ENCODE data around the gene PDE3A.

DNA sequence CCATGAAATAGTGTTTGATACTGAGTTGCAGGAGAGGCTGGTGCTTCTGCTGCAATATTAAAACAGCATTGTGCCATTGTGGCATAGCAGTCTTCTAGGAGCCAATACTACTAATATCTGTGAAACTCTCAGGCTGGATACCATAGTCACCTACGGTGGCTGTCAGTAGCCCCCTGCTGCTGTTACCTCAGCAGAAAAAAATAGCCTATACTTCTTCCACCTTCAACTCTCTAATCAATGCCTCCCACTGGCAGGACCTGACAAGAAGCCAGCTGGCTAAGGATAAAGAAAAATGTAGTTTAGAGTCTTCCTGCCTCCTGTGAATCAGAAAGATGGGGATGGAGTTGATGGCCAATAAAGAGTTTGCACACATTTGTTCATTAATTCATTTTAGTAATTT lies 91.6 kb downstream of the PDE3A start:
- TF ChIP-seq RAD21 (IDR thresholded peaks at IDR 0.05; ENCODE audit: low read depth) = no peak
- no peak for TF ChIP-seq EZH2phosphoT487 (IDR thresholded peaks at IDR 0.05; ENCODE audit: borderline replicate concordance)
- TF ChIP-seq, protein P1, sequence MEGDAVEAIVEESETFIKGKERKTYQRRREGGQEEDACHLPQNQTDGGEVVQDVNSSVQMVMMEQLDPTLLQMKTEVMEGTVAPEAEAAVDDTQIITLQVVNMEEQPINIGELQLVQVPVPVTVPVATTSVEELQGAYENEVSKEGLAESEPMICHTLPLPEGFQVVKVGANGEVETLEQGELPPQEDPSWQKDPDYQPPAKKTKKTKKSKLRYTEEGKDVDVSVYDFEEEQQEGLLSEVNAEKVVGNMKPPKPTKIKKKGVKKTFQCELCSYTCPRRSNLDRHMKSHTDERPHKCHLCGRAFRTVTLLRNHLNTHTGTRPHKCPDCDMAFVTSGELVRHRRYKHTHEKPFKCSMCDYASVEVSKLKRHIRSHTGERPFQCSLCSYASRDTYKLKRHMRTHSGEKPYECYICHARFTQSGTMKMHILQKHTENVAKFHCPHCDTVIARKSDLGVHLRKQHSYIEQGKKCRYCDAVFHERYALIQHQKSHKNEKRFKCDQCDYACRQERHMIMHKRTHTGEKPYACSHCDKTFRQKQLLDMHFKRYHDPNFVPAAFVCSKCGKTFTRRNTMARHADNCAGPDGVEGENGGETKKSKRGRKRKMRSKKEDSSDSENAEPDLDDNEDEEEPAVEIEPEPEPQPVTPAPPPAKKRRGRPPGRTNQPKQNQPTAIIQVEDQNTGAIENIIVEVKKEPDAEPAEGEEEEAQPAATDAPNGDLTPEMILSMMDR (IDR thresholded peaks at IDR 0.05 in 2 of 3, conservative IDR thresholded peaks at IDR 0.05 in 1 of 3; ENCODE audit: borderline replicate concordance in 1 of 3, insufficient read depth in 1 of 3, low read depth in 2 of 3, low read length in 2 of 3) = no peak
- TF ChIP-seq, protein P2, sequence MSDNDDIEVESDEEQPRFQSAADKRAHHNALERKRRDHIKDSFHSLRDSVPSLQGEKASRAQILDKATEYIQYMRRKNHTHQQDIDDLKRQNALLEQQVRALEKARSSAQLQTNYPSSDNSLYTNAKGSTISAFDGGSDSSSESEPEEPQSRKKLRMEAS (IDR thresholded peaks at IDR 0.05) = no peak
- TF ChIP-seq SP1 (IDR thresholded peaks at IDR 0.05; ENCODE audit: low read depth) = no peak

All from HCT116 (cell line).